NCI-H146 (cell line): Measurements from ENCODE around the gene GNB1L.

Experiments used
- DNase-seq: peaks from one replicate; lab custom pipeline; 2025; lab: John Stamatoyannopoulos, UW

GNB1L gene

GRCh38 chr22:19775496-19776325, 79.0 kb downstream of the GNB1L start:
- DNase-seq, result no peak

- DNase-seq, result no peak
Observed at GRCh38 chr22:19774628-19775027, 80.0 kb downstream of the GNB1L start.

- DNase-seq, result no peak
Observed at GRCh38 chr22:19773470-19774040, 81.1 kb downstream of the GNB1L start.

GRCh38 chr22:19772673-19773469, 81.8 kb downstream of the GNB1L start:
- DNase-seq, result no peak

GRCh38 chr22:19772422-19772672, 82.3 kb downstream of the GNB1L start:
- no peak for DNase-seq

- DNase-seq, result no peak
Observed at GRCh38 chr22:19770349-19771220, 84.1 kb downstream of the GNB1L start.

- DNase-seq, result no peak
Observed at GRCh38 chr22:19769393-19769715, 85.3 kb downstream of the GNB1L start.

GRCh38 chr22:19767427-19768341, 87.0 kb downstream of the GNB1L start:
- no peak for DNase-seq

- no peak for DNase-seq
Observed at GRCh38 chr22:19766511-19767426, 87.9 kb downstream of the GNB1L start.

- DNase-seq, result no peak
Observed at GRCh38 chr22:19766240-19766510, 88.5 kb downstream of the GNB1L start.

- no peak for DNase-seq
Observed at GRCh38 chr22:19765477-19766239, 89.0 kb downstream of the GNB1L start.

- no peak for DNase-seq
Observed at GRCh38 chr22:19764636-19765476, 89.8 kb downstream of the GNB1L start.

GRCh38 chr22:19764299-19764593, 90.4 kb downstream of the GNB1L start:
- no peak for DNase-seq

GRCh38 chr22:19763458-19764298, 91.0 kb downstream of the GNB1L start:
- DNase-seq, result no peak

- DNase-seq, result no peak
Observed at GRCh38 chr22:19762568-19763457, 91.9 kb downstream of the GNB1L start.

- no peak for DNase-seq
Observed at GRCh38 chr22:19761725-19762567, 92.7 kb downstream of the GNB1L start.
